ENCODE measurements around the gene MALT1.

GRCh38 chr18:58674159-58674558, 2.9 kb downstream of the MALT1 start:
- TF ChIP-seq CTCF (IDR thresholded peaks at IDR 0.05; ENCODE audit: insufficient read depth, low read length, poor library complexity, severe bottlenecking) (no peak), EZH2phosphoT487 (conservative IDR thresholded peaks at IDR 0.05; ENCODE audit: low read length) (no peak)

Data from SU-DHL-6 (cell line).